Measurements from ENCODE around the gene ADGRE2.
"Not testable (repeated sequence)": the region's sequence is repeated elsewhere in the genome, so short reads cannot be mapped to it uniquely, and the experiment has no call there.

DNA sequence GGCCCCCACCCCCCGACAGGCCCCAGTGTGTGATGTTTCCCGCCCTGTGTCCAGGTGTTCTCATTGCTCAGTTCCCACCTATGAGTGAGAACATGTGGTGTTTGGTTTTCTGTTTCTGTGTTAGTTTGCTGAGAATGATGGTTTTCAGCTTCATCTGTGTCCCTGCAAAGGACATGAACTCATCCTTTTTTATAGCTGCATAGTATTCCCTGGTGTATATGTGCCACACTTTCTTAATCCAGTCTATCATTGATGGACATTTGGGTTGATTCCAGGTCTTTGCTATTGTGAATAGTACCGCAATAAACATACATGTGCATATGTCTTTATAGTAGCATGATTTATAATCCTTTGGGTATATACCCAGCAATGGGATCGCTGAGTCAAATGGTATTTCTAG is 715 bp downstream of the ADGRE2 start:
- TF ChIP-seq, protein P1, sequence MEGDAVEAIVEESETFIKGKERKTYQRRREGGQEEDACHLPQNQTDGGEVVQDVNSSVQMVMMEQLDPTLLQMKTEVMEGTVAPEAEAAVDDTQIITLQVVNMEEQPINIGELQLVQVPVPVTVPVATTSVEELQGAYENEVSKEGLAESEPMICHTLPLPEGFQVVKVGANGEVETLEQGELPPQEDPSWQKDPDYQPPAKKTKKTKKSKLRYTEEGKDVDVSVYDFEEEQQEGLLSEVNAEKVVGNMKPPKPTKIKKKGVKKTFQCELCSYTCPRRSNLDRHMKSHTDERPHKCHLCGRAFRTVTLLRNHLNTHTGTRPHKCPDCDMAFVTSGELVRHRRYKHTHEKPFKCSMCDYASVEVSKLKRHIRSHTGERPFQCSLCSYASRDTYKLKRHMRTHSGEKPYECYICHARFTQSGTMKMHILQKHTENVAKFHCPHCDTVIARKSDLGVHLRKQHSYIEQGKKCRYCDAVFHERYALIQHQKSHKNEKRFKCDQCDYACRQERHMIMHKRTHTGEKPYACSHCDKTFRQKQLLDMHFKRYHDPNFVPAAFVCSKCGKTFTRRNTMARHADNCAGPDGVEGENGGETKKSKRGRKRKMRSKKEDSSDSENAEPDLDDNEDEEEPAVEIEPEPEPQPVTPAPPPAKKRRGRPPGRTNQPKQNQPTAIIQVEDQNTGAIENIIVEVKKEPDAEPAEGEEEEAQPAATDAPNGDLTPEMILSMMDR (conservative IDR thresholded peaks at IDR 0.05 in 1 of 2, IDR thresholded peaks at IDR 0.05 in 1 of 2; ENCODE audit: low read depth in 1 of 2, low read length in 2 of 2), result not testable (repeated sequence)
- TF ChIP-seq EZH2 (IDR thresholded peaks at IDR 0.05; ENCODE audit: low read length, missing control alignments), result not testable (repeated sequence)
